GM18861 (cell line): Measurements from ENCODE around the gene TWIST2.

ENCODE experiments used
- ATAC-seq: cut with Tn5 transposase; IDR thresholded peaks from one replicate; pipeline ENCODE4 v1.9.1; 2021; ENCODE audit not compliant: unreplicated experiment

Gene TWIST2

GRCh38 chr2:238835726-238836301 lies 12.1 kb upstream of the TWIST2 start:
- no peak for ATAC-seq

DNA sequence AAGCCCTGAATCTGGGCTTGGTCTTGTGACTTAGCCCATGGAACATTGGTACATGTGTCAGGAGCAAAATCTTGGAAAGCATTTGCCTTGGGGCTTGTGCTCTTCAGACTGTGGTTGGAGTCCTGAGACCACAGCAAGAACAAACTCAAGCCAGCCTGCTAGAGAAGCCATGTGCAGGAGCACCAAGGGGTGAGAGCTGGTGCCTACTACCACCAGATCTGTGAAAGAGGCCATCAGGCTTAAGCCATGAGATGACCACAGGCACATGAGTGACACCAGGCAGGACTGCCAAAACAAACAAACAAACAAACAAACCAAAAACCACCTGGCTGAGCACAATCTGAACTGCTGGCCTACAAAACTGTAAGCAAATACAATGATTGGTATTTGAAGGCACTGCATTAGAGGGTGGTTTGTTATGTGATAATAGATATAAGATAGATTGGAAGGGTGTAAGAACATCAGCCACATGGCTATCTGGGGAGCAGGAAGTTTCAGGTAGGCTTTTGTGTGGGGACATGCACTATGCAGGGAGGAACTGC lies 9.0 kb upstream of the TWIST2 start:
- ATAC-seq: no peak

- ATAC-seq: no peak
Observed at GRCh38 chr2:238839428-238839827, 8.5 kb upstream of the TWIST2 start.

DNA sequence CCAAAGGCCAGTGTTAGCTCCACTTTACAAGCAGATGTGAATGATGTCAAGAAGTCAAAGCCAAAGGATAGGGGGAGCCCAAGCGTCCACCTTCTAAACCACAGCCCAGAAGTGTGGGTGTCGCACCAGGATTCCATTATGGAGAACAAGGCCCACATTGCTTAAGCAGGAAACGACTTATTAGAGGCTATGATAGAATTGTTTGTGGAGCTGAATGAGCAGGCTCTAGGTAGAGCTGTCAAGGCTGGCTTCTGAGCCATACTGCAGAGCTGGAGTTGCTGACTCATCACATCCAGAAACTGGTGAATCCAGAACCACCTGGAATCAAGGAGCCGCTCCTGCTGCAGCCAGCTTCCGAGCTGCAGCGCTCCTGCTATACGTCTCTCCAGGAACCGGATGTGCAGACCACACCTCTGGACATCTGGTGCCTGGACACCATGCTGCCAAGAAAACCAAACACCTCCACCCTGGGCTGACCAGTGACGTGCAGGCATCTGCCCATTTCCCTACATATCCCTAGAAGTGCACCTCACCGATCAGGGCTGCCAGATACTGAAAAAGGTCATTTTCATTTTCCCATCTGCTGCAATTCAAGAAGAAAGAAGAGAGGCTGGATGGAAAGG lies 6.2 kb upstream of the TWIST2 start:
- no peak for ATAC-seq

GRCh38 chr2:238843476-238843875 lies 4.4 kb upstream of the TWIST2 start:
- ATAC-seq: no peak

DNA sequence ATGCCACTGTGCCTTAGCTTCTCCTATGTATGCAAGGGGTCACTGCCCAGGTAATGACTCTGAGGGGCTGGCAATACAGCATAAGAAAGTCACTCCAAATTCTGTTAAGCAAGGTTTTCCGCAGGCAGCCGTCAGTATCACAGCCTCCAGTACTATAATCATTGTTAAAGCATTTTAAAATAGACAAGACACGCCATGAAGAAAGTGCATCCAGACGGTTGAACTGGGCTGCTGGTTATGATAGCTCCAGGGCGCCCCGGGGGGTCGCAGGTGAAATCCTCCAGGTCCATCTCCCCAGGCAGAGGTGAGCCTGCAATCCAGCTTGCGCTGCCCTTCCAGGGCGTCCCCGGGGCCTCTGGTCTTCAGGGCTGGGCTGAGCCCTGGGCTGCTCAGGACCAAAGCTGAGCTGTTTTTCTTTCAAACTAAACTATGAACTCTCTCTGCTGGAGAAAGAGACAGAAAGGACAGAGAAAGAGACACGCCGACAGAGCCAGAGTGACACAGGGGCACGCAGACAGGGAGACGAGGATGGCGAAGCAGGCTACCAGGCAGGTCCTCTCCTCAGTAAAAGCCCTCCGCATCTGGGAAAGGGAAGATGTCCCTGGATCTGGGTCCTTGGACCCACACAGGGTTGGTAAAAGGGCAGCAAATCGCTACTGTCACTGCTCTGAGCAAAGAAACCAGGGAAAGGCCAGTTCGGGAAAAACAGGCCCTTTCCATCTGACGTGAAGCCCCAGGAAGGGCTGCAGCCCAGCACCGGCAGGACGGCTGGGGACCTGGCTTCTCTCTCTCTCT lies 2.1 kb upstream of the TWIST2 start:
- ATAC-seq: no peak

GRCh38 chr2:238846378-238846627 lies 1.6 kb upstream of the TWIST2 start:
- no peak for ATAC-seq

DNA sequence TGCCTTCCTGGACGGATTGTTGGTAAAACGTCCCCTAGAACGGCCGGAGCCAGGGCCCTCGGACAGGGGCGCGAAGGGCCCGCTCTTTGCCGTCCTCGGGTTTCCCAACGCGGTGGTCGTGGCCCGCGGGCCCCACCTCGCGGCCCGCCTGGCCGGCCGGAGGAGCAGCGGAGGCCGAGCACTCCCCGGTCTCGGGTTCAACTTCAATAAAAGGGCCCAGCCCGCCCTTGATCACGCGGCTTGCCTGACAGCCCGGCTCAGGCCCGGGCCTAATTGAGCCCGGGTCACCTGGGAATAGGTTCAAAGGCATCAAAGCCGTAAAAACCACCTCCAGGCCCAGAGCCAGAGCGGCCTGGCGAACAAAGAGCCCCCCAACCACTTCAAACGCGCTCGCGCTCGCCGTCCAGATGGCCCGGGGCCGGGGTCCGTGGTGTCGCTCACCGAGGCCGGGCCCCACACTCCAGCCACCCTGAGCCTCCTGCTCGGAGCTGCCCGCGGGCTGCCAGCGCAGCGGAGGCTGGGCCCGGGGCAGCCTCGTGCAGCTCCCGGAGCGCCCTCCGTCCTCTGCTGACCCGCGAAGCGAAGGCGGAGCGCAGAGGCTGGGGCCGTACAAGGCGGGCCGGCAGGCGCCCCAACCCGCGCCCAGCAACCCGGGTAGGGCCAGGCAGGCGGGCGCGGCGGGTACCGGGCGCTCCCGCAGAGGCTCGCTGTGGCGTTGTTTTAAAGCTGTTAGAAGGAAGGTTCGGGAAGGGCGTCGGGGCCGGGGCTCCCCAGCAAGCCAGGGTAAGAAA lies 1.1 kb upstream of the TWIST2 start:
- no peak for ATAC-seq

DNA sequence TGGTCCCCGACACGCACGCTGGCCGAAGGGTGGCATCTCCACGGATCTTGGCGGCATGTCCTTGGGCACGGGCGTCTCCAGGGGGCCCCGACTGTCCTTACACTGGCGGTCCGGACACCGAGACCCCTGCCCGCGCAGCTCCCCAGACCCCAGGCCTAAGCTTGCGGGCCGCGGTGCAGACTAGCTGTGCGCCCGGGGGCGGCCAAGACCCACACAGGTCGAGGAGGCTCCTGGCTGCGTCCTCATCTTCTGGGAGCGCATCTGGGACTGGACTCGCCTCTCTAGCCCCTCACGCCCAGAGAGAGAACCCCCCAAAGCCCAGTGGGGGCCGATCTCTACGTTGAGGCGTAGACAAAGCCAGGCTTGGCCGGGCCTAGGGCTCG lies 475 bp upstream of the TWIST2 start:
- no peak for ATAC-seq

GRCh38 chr2:238848691-238848975 lies 748 bp downstream of the TWIST2 start:
- no peak for ATAC-seq

GRCh38 chr2:238848976-238849853 lies 1.3 kb downstream of the TWIST2 start:
- ATAC-seq: no peak

- no peak for ATAC-seq
Observed at GRCh38 chr2:238850091-238850490, 2.2 kb downstream of the TWIST2 start.

DNA sequence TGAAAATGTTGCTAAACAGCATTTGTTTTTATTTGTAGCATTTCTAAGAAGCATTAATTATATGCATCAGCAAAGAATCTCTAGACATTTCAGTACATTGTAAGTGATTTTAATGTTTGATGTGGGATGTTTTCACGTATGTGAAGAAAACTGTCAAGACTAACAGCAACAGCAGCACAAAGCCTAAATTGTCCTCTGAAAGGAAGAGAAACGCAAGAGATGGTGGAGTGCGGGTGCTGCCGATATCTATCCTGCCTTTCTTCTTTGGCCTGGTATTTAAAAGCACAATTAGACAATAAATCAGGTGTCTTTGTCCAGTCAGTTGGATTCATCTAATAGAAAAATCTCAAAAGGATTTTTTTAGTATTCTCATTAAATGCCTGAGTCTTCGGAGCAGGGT lies 3.1 kb downstream of the TWIST2 start:
- ATAC-seq: no peak

DNA sequence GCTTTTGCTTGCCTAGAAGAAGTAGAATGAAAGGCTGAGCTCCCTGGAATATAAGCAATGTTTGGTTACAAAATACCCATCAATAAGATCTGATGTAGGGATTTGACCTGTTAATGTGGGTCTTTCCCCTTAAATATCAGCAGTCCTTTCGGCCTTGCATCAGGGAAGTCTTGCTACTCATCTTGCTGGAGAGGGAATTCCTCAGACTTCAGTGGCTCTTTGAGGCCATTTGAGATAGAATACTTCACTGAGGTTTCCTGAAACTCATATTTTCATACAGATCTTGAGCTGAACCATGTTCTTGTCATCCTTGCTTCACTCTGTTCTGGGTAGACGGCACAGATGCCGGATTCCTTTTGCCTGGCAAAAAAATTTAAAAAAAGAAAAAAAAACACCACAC lies 3.9 kb downstream of the TWIST2 start:
- ATAC-seq: no peak

DNA sequence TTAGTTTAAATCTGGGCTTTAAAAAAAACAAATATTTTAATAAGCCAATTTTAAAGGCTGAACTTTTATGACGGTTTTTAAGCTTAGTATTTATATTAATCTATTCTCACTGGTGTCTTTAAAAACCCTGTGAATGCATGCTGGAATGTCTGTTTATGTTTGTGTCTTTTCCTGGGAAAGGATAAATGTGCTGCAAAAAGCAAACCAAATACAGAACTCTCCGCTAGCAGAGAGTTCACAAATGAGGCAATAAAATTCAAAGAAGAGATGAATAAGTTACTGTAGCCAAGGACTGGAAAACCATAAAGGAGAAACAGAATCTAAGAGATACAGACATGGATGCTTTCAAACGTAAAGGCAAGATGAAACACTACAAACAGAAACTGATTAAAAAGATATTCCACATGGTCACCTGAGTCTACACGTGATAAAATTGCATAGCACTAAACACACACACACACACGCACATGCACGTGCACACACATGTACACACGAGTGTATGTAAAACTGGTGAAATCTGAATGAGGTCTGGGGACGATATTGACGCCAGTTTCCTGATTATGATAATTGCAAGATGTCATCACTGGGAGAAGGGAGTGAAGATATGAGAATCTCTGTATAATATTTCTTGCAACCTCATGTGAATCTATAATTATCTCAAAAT lies 4.5 kb downstream of the TWIST2 start:
- ATAC-seq: no peak

GRCh38 chr2:238853218-238853617 lies 5.3 kb downstream of the TWIST2 start:
- no peak for ATAC-seq

DNA sequence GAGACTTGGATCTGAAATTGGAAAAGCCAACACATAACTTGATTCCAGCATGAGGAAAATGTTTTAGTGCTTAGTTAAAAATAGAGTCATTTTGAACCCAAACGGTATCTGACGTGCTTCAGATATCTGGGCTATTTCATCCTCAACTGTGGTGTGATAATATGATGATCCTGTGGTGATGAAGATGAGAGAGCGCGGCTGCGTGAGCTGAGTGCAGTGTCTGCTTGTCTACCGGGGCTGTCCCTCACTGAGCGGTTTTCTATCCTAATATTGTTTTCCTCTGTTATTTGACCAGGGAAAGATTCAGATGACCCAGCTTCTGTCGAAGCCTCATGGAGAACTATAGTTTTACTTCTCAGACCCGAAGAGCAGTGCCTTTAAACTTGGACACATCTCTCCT lies 5.8 kb downstream of the TWIST2 start:
- ATAC-seq: no peak

DNA sequence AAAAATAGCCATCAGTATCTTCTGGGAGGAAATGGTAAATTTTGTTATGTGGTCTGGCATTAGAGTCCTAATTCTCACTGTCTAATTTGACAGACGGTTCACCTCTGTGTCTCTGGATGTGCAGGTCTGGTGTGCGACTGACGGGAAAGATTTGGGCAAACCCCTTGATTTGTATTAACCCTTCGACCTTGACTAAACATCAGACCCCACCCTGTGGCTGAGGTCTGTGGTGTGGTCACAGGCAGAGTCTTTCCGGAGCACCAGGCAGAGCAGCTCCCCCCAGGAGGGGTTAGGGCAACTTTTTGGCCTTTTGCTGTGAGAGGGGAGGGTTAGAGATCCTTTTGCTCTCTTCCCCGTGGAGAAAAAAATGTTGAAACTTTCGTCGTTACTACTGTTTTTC lies 6.4 kb downstream of the TWIST2 start:
- ATAC-seq: no peak

DNA sequence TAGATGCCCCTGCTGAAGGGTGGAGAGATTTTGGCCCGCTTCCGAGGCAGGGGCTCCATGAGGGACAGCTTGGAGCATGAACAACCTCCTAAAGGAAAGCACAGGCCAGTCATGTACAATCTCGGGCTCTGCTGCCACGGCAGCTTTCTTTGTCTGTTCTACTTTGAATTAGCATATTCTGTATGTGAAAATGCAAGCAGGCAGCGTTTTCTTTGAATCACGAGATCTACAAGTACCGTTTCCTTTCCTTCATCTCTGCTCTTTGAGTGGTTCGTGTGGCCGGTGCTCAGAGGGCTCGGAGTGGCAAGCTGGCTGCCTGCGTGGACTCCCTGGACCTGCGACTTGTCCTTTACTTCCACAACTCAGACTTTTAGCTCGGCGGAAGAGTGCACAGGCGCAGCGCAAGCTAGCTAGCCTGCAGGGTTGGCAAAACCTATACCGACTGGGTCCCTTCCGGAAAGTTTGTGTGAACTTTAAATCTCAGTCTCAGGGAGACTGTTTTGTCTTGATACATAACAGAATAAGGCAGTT lies 6.9 kb downstream of the TWIST2 start:
- no peak for ATAC-seq

DNA sequence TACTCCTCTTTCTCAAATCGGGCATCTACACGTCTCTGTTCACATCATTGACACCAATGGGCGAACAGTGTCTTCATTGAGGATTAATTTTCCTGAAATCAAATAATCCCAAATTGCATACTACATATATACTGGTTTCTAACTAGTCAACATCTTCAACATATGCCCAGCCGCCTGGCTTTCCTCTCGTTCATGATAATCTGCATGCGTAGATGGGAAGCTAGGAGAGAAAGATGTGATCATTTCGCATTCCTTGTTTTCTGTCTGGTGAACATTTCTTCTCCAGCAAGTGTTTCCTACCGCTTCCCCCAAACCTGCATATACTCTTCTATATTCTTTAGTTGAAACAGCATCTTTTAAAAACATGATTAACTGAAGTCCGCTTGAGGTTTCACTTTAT lies 7.4 kb downstream of the TWIST2 start:
- no peak for ATAC-seq
